Astrocyte (in vitro differentiated cells and primary cell): ENCODE results near the gene MYG1.

ENCODE experiments used
- EZH2 ChIP-seq: IDR thresholded peaks from 2 replicates; pipeline ENCODE4 v1.6.1; 2012; ENCODE audit warnings: mild to moderate bottlenecking, low read length, inconsistent platforms; ENCODE audit not compliant: insufficient read depth
- TF ChIP-seq, protein P1 (sequence below): IDR thresholded peaks from 2 replicates; pipeline ENCODE4 v1.5.1; 2011; ENCODE audit warnings: low read depth, mild to moderate bottlenecking, inconsistent platforms, low read length, moderate library complexity; ENCODE audit not compliant: insufficient read depth

- TF ChIP-seq, protein P1, sequence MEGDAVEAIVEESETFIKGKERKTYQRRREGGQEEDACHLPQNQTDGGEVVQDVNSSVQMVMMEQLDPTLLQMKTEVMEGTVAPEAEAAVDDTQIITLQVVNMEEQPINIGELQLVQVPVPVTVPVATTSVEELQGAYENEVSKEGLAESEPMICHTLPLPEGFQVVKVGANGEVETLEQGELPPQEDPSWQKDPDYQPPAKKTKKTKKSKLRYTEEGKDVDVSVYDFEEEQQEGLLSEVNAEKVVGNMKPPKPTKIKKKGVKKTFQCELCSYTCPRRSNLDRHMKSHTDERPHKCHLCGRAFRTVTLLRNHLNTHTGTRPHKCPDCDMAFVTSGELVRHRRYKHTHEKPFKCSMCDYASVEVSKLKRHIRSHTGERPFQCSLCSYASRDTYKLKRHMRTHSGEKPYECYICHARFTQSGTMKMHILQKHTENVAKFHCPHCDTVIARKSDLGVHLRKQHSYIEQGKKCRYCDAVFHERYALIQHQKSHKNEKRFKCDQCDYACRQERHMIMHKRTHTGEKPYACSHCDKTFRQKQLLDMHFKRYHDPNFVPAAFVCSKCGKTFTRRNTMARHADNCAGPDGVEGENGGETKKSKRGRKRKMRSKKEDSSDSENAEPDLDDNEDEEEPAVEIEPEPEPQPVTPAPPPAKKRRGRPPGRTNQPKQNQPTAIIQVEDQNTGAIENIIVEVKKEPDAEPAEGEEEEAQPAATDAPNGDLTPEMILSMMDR, result no peak
- TF ChIP-seq EZH2, result no peak
These were observed 692 bp downstream of the MYG1 start for GRCh38 chr12:53300187-53300586.
